Measurements from ENCODE around the gene PPP1R11. TPM values are rescaled to one million over a fixed set of nuclear protein-coding genes. Genes with fewer than 3 reads are reported as not detected.

Gene PPP1R11
- total RNA-seq, 1 donor from 2014 or later, result 39.3 TPM

DNA sequence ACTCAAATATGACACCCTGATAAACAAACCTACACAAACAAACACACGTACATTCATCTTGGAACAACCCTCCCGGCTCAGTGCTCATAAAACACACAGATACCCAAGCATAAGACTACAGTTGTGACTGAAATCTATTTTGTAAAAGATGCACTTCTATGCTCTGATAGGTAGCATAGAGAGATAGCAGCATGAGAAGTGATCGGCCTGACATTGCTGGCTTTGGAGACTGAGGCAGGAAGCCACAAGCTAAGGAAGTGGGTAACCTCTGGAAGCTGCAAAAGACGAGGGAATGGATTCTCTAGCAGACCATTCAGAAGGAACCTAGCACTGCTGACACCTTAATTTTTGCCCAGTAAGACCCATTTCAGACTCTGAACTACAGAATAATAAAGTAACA lies 10.2 kb downstream of the PPP1R11 start:
- Mint-ChIP-seq H3K27me3 (ENCODE audit: unreplicated experiment) (peaks cover 29% of the 10 kb centered on the region), H3K4me1 (ENCODE audit: unreplicated experiment) (peaks cover 24% of the 10 kb centered on the region), H3K9me3 (ENCODE audit: unreplicated experiment) (no peaks in the 10 kb centered on the region), H3K4me3 (ENCODE audit: unreplicated experiment) (no peak overlapping the region), H3K36me3 (ENCODE audit: low read depth, unreplicated experiment) (peaks cover 6% of the 10 kb centered on the region), H3K27ac (ENCODE audit: unreplicated experiment) (no peak overlapping the region)
- TF ChIP-seq CTCF (IDR thresholded peaks at IDR 0.05; ENCODE audit: unreplicated experiment), result no peak
- no peak for DNase-seq (ENCODE audit: low spot score)

DNA sequence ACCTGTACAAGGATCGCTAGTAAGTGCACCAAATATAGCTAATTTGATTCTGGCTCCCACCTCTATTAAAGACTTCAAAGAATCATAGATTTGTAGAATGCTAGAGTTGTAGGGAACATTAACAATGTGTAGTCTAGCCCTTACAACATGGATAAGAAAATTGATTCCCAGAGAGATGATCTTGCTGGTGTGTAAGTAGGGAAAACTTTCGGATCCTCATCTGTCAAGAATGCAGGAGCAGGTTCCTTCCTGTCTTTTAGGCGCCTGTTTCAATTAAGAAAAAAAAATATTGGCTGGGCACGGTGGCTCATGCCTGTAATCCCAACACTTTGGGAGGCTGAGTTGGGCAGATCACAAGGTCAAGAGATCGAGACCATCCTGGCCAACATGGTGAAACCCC lies 20.9 kb downstream of the PPP1R11 start:
- Mint-ChIP-seq H3K4me3 (ENCODE audit: unreplicated experiment) (no peak overlapping the region), H3K9me3 (ENCODE audit: unreplicated experiment) (no peaks in the 10 kb centered on the region), H3K27ac (ENCODE audit: unreplicated experiment) (no peak overlapping the region), H3K36me3 (ENCODE audit: low read depth, unreplicated experiment) (peaks cover 5% of the 10 kb centered on the region), H3K4me1 (ENCODE audit: unreplicated experiment) (peaks cover 15% of the 10 kb centered on the region), H3K27me3 (ENCODE audit: unreplicated experiment) (peaks cover 4% of the 10 kb centered on the region)
- DNase-seq (ENCODE audit: low spot score), result no peak
- no peak for TF ChIP-seq CTCF (IDR thresholded peaks at IDR 0.05; ENCODE audit: unreplicated experiment)

DNA sequence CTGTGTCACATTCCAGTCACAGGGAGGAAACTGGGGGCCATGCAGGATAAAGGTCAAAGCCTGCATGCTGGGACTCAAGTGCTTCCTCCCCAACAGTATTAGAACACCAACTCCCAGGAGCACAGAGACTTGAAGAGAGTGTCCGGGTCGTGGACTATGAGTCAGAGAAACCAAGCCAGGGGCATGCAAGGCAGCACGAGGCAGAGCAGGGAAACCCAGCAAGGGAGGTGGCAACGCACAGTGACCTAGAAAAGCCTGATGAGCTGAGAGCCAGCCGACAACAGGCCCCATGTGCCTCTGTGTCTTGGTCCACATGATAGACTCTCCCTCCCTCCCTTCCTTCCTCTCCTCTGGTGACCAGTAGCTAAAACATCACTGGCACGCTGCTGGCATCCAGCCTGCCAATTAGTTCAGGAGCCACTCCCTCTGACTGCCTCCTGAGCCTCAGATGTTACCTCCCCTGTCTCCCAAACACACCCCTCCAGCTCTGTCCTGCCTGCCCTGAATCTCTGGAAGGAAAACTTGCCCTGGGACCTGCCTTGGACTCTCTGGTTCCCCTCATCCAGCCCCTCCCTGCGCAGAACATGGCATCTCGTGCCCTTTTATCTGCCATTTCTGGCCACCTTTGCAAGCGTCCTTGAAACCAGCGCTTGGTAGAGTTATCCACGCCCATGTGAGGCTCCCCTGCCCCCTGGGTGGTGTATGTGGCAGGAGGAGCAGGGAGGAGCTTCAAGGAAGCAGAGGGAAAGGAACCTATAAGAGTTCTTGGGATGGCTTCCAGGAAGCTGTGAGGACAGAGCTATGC lies 24.8 kb downstream of the PPP1R11 start:
- Mint-ChIP-seq H3K4me1 (ENCODE audit: unreplicated experiment) (peaks cover 35% of the 10 kb centered on the region), H3K27me3 (ENCODE audit: unreplicated experiment) (peaks cover 7% of the 10 kb centered on the region), H3K27ac (ENCODE audit: unreplicated experiment) (no peak overlapping the region), H3K9me3 (ENCODE audit: unreplicated experiment) (no peaks in the 10 kb centered on the region), H3K4me3 (ENCODE audit: unreplicated experiment) (no peak overlapping the region), H3K36me3 (ENCODE audit: low read depth, unreplicated experiment) (peaks cover 5% of the 10 kb centered on the region)
- no peak for TF ChIP-seq CTCF (IDR thresholded peaks at IDR 0.05; ENCODE audit: unreplicated experiment)
- no peak for DNase-seq (ENCODE audit: low spot score)

DNA sequence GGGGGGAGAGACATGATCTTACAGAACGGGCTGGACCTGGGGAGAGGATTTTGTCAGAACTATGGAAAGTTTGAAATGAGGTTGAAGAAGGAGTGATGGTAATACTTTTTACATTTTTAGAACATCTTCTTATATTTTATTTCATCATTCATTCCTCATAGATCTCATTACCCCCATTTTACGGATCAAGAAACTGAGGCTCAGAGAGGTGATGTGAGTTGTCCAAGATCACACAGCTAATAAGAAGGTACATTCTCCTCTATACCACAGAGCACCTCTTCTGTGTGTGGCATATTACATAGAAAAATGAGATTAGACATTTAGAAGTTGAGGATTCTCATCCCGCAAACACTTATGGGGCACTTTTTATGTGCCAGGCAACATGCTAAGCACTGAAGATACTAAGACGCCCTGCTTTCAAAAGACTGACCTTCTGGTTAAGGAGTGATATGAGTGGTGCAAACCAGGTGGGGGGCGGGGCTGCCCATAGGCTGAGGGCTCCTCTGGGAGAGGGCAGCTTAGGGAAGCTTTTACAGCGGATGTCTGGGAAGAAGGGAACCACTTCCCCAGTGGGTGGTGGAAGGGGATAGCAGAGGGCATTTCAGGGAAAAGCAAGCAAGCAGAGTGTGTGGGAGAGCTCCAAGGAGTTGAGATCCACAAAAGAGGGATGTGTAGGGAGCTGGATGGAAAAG lies 26.0 kb downstream of the PPP1R11 start:
- Mint-ChIP-seq H3K27me3 (ENCODE audit: unreplicated experiment) (peaks cover 10% of the 10 kb centered on the region), H3K4me3 (ENCODE audit: unreplicated experiment) (no peak overlapping the region), H3K4me1 (ENCODE audit: unreplicated experiment) (peaks cover 44% of the 10 kb centered on the region), H3K9me3 (ENCODE audit: unreplicated experiment) (no peaks in the 10 kb centered on the region), H3K27ac (ENCODE audit: unreplicated experiment) (no peak overlapping the region), H3K36me3 (ENCODE audit: low read depth, unreplicated experiment) (peaks cover 5% of the 10 kb centered on the region)
- DNase-seq (ENCODE audit: low spot score), result no peak
- no peak for TF ChIP-seq CTCF (IDR thresholded peaks at IDR 0.05; ENCODE audit: unreplicated experiment)
